Ovary (tissue), 3 donors: ENCODE data around the gene CBLN3.

Experiments
- EP300 ChIP-seq: sonication (generic); formaldehyde crosslinking; IDR thresholded peaks from one replicate; pipeline ENCODE4 v1.6.1; 2017; ENCODE audit warnings: antibody characterized with exemption
- POLR2A ChIP-seq: fragments of 450-650 bp; IDR thresholded peaks from one replicate; pipeline ENCODE4 v1.6.1; 2017; ENCODE audit warnings: antibody characterized with exemption, mild to moderate bottlenecking, moderate library complexity
- TF ChIP-seq, protein P1 (sequence below), 3 donors: fragments of 450-650 bp in 2 of 3; fragments of 200-600 bp in 1 of 3; IDR thresholded peaks; one replicate each; pipeline versions ENCODE4 v1.5.1 to v1.8.0; 2016 to 2022; ENCODE audit warnings: antibody characterized with exemption in 3 of 3, mild to moderate bottlenecking in 1 of 3
- donor health status: DM: no; HTN: no; CAD: no.

DNA sequence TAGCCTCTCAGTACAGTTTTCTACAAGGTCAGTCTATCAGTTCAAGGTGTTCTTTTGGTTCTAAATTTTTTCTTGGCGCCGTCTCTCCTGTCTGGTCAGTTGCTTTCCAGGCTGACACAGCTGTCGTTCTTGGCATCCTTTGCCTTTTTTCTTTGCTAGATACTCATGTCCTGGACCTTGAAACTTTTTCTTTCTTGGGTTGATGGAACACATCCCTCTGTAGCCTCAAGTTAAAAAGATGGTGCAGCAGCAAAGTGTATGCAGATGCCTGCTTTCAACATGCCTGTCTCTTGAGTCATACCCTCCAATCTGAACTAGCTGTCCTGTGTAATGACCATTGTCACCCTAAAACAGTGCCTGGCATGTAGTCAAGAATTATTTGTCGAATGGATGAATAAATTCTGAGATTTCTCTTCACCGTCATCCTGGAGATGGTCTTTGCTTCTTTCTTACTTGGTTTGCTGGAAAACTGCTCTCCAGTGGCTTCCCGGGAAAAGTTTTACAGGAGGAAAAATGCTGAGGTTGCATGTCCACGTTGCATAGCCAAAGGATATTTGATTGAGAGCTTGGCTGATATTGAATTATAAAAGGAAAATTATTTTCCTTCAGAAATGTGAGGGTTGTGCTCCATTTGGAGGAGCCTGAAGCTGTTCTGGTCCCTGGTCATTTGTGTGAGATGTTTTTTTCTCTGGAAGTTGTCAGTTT, 26.0 kb downstream of the CBLN3 start:
- TF ChIP-seq, protein P1, sequence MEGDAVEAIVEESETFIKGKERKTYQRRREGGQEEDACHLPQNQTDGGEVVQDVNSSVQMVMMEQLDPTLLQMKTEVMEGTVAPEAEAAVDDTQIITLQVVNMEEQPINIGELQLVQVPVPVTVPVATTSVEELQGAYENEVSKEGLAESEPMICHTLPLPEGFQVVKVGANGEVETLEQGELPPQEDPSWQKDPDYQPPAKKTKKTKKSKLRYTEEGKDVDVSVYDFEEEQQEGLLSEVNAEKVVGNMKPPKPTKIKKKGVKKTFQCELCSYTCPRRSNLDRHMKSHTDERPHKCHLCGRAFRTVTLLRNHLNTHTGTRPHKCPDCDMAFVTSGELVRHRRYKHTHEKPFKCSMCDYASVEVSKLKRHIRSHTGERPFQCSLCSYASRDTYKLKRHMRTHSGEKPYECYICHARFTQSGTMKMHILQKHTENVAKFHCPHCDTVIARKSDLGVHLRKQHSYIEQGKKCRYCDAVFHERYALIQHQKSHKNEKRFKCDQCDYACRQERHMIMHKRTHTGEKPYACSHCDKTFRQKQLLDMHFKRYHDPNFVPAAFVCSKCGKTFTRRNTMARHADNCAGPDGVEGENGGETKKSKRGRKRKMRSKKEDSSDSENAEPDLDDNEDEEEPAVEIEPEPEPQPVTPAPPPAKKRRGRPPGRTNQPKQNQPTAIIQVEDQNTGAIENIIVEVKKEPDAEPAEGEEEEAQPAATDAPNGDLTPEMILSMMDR (IDR thresholded peaks at IDR 0.05), result no peak
- TF ChIP-seq EP300 (no peak), POLR2A (no peak)
